GM19328 (cell line): ENCODE data around the gene GRK2.
"Not testable (repeated sequence)": the region's sequence is repeated elsewhere in the genome, so short reads cannot be mapped to it uniquely, and the experiment has no call there.

ENCODE experiments used
- ATAC-seq: cut with Tn5 transposase; IDR thresholded peaks from one replicate; pipeline ENCODE4 v1.9.1; 2021; ENCODE audit warnings: mild to moderate bottlenecking, moderate library complexity; ENCODE audit not compliant: unreplicated experiment

GRK2 gene

DNA sequence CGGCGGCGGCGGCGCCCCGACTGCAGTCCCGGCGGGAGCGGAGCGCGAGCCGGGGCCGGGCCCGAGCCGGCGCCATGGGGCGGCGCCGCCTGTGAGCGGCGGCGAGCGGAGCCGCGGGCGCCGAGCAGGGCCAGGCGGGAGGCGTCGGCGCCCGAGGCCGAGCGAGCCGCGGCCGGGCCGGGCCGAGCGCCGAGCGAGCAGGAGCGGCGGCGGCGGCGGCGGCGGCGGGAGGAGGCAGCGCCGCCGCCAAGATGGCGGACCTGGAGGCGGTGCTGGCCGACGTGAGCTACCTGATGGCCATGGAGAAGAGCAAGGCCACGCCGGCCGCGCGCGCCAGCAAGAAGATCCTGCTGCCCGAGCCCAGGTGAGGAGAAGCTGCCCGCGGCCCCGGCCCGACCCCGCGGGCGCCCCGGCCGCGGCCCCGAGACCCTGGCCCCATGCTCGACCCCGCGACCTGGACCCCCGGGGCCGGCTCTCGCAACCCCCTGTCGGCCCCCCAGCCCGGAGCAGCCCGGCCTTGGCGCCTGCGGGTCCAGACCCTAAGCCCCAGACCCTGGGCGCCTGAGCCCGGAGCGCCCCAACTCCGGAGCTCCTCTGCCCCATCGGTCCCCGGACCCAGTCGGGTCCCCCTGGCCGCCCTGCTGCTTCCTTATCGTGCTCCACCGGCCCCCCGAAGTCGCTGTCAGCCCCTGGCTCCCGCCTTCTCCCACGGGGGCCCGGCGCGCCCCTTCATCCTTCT lies at the start of gene GRK2:
TSS of gene GRK2 (plus strand) at position 25 of the 739 bp plus-strand sequence. CDS start at position 252, 227 bp downstream.
- ATAC-seq: no peak

GRCh38 chr11:67227726-67228125 lies 38.5 kb upstream of the GRK2 start:
- ATAC-seq: no peak

DNA sequence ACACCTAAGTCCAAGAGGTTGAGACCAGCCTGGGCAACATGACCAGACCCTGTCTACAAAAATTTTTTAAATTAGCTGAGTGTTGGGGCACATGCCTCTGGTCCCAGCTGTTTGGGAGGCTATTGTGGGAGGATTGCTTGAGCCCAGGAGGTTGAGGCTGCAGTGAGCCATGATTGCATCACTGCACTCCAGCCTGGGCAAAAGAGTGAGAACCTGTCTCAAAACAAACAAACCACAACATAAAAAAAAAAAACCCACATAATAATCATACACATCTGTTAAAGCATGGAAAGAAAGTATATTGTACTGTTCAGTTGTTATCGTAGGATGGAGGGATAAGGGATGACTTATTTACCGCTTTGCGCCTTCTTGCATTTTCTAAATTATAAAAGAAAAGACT lies 35.9 kb upstream of the GRK2 start:
- ATAC-seq: no peak

DNA sequence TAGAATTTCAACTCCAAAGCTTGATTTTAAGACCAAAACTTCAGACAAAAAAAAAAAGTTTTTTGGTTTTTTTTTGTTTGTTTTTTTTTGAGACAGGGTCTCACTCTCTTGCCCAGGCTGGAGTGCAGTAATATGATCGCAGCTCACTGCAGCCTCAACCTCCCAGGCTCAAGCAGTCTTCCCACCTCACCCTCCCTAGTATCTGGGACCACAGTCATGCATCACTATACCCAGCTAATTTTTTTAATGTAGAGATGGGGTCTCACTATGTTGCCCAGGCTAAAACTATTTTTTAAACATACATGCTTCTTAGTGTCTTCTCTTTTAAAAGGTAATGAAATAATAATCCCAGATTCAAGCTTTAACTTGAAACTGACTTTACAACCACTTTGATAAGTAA lies 35.4 kb upstream of the GRK2 start:
- no peak for ATAC-seq

GRCh38 chr11:67233584-67234190 lies 32.6 kb upstream of the GRK2 start:
- ATAC-seq: no peak

- ATAC-seq: not testable (repeated sequence)
These were observed 31.7 kb upstream of the GRK2 start for GRCh38 chr11:67234571-67234970.

DNA sequence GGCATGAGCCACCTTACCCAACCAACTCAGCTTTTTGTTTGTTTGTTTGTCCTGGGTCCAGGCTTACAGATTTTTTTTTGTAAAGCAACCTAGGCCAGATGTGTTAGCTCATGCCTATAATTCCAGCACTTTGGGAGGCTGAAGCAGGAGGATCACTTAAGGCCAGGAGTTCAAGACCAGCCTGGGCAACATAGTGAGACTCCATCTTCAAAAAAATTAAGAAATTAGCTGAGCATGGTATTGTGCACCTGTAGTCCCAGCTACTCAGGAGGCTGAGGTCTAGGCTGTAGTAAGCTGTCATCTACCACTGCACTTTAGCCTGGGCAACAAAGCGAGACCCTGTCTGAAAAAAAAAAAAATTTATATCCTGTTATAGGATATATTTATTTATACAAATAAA lies 28.7 kb upstream of the GRK2 start:
- no peak for ATAC-seq

GRCh38 chr11:67238894-67239782 lies 27.1 kb upstream of the GRK2 start:
- ATAC-seq: no peak

- peak; percentile 91 for ATAC-seq
These were observed 26.3 kb upstream of the GRK2 start for GRCh38 chr11:67239783-67240575.

DNA sequence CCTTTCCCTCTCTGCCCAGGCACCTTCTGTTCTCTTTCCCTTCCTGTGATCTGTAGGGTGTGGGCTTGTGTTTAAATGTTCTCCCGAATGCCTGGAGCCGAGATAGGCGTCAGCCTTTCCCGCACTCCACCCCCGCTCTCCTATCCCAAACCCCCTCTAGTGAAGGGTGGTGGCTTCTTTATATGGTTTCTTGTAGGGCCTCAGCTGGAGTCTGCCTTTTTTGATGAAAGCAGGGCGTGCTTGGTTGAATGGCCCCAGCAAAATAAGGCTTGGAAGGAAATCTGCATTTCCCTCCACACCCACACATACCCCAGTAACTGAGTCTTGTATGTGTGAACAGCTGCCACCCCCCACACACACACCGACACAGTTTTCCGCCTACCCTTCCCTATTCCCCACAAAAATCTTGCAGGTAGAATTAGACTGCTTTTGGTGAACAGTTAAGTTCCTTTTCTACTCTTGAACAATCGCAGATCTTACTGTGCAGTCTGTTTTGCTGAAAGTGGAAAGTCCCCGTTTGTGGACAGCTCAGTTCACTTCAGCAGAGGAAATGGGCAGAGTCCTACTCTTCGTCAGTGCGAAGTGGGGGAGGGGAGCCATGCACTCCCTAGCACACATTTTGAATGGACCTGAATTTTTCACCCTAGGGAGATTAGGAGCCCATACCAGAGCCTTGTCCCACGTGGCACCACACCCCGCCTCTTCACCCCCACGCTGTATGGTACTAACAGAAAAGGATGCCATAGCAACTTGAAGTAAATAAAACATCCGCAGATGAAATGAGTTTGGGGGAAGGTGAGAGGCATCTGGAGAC lies 25.5 kb upstream of the GRK2 start:
- ATAC-seq: no peak

DNA sequence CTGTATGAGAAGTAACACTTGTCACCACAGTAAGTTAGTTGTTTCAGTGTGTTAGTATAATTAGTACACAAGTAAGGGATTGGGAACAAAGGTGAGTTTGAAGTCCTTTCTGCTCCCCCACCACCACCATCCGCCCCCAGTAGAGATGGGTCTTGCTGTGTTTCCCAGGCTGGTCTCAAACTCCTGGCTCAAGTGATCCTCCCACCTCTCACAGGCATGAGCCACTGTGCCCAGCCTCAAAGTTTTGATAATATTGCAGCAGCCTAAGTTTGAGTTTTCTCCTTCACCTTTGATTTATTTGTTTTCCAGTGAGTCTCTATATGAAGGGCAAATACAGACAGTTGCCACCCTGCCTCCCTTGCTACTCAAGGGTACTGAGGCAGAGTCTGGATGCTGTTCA lies 23.7 kb upstream of the GRK2 start:
- no peak for ATAC-seq

GRCh38 chr11:67243051-67243450 lies 23.2 kb upstream of the GRK2 start:
- ATAC-seq: no peak

GRCh38 chr11:67245046-67245445 lies 21.2 kb upstream of the GRK2 start:
- ATAC-seq: no peak

DNA sequence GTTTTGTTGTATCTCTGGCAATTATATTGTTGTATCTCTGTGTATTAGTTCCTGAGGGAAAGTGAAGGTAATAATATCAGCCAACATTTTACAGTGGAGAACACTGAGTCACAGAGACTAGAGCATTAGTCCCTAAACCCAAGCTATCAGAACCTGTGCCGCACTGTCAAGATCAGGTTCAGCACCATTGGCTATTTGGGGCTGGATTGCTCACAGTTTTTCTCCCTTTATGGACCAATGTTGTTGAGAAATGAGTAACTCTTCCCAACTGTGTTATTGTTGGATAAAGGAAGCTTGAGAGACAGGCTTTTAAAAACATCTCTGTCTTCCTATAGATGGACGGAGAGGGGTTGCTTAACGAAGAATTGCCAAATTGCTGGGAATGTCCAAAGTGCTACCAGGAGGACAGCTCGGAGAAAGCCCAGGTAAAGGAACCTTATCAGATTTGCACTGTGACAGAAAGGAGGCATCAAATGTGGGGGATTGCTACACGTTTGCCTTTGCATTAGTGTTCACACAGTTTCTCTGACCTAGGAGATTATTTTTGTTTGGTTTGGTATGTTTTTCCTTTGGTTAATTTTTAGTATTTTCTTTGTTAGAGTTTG lies 18.2 kb upstream of the GRK2 start:
- ATAC-seq: no peak

DNA sequence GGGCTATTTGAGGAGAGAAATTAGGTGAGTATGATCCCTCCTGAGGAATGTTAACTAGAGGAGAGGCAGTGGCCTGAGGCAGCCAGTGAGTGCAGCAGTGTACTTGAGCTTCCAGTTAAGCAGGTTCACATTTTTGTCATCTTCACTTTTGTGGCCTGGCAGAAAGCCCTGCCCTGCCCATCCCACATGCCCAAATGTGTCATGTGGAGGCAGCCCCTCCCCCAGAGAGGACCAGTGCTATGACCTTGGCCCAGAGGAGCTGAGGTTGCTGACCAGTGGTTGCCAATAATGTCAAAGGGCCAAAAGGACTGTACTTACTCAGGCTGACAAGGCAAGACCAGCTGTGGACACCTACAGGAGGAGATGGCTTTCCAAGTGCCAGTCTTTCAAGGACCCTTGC lies 17.6 kb upstream of the GRK2 start:
- ATAC-seq: no peak

- no peak for ATAC-seq
These were observed 15.9 kb upstream of the GRK2 start for GRCh38 chr11:67250059-67251043.

- ATAC-seq: no peak
These were observed 14.4 kb upstream of the GRK2 start for GRCh38 chr11:67251841-67252240.

GRCh38 chr11:67252831-67253239 lies 13.4 kb upstream of the GRK2 start:
- no peak for ATAC-seq
